Measurements from ENCODE around the gene PSD4.

Gene PSD4

DNA sequence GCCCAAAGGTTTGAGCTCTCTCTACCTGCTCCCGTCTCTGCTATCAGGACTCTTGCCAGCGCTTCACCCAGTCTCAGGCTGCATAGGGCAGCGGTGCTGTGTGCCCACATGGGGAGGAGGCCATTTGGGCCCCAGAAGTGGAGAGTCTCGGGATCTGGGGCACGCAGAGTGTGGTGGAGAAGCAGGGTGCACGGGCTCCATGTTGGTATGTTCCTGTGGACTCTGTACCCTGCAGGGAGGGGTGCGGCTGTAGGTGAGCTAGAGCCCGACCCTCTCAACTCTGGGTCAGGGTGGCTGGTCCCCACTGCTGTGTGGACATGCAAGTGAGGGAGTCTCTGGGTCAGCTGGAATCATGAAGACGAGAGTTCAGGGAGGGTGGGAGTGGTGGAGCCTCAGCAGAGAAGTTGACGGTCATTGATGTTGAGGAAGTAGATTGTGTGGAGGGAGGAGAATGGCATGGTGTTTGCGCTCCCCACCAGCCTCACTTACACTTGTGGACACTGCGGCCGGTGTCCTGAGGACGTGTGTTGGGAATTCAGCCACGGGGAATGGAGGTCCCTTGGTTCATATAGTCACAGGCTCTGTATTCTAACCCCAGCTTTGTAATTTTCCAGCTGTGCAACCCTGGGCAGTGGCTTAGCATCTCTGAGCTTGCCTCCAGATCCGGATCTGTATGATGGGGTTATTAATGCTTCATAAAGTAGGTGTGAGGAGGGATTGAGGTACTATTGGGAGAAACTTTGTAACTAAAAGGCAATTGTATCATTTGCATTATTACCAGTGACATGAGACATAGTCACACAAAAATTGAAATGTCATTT lies 840 bp upstream of the PSD4 start:
- DNase-seq (ENCODE audit: extremely low spot score) = no peak
- TF ChIP-seq PKNOX1 (IDR thresholded peaks at IDR 0.05) (no peak), TARDBP (IDR thresholded peaks at IDR 0.05) (no peak), SP1 (IDR thresholded peaks at IDR 0.05) (no peak), NFRKB (IDR thresholded peaks at IDR 0.05) (no peak), SUZ12 (IDR thresholded peaks at IDR 0.05) (no peak), ARNT (IDR thresholded peaks at IDR 0.05) (no peak), FOXA1 (IDR thresholded peaks at IDR 0.05) (no peak), CTBP1 (IDR thresholded peaks at IDR 0.05; ENCODE audit: borderline replicate concordance) (no peak), BHLHE40 (IDR thresholded peaks at IDR 0.05; ENCODE audit: borderline replicate concordance) (no peak), ZNF384 (IDR thresholded peaks at IDR 0.05) (no peak), LEF1 (IDR thresholded peaks at IDR 0.05; ENCODE audit: borderline replicate concordance) (no peak), L3MBTL2 (conservative IDR thresholded peaks at IDR 0.05) (no peak), FOXM1 (IDR thresholded peaks at IDR 0.05; ENCODE audit: borderline replicate concordance) (no peak), ELF4 (IDR thresholded peaks at IDR 0.05) (no peak)
- ChIA-PET CTCF (interaction anchor here (0.7 to 1.0 kb wide), 2 partner anchors 9 to 24 kb away, joined by 5 to 6 read pairs; no protein-coding TSS in a partner anchor), POLR2A (interaction anchor here (0.6 to 2.7 kb wide), 3 partner anchors 11 to 26 kb away, joined by 3 to 7 read pairs (median 4); no protein-coding TSS in a partner anchor)

GRCh38 chr2:113174376-113174750 lies 592 bp downstream of the PSD4 start:
- ChIA-PET CTCF (interaction anchor here (0.6 to 2.3 kb wide), 8 partner anchors 8 to 36 kb away, joined by 3 to 16 read pairs (median 3); no protein-coding TSS in a partner anchor), POLR2A (interaction anchor here (1.1 to 2.7 kb wide), 4 partner anchors 9 to 24 kb away, joined by 4 to 7 read pairs (median 4); no protein-coding TSS in a partner anchor)
- no peak for DNase-seq (ENCODE audit: extremely low spot score)
- no peak for TF ChIP-seq HDGF (IDR thresholded peaks at IDR 0.05; ENCODE audit: borderline replicate concordance)
- TF ChIP-seq BHLHE40 (IDR thresholded peaks at IDR 0.05; ENCODE audit: borderline replicate concordance) = no peak
- no peak for TF ChIP-seq LEF1 (IDR thresholded peaks at IDR 0.05; ENCODE audit: borderline replicate concordance)
- TF ChIP-seq NFRKB (IDR thresholded peaks at IDR 0.05) = no peak
- TF ChIP-seq FOXK2 (IDR thresholded peaks at IDR 0.05) = no peak
- TF ChIP-seq TARDBP (IDR thresholded peaks at IDR 0.05) = no peak
- no peak for TF ChIP-seq ZNF384 (IDR thresholded peaks at IDR 0.05)
- TF ChIP-seq L3MBTL2 (conservative IDR thresholded peaks at IDR 0.05) = no peak
- TF ChIP-seq FOXA1 (IDR thresholded peaks at IDR 0.05) = no peak
- TF ChIP-seq ARNT (IDR thresholded peaks at IDR 0.05) = no peak
- no peak for TF ChIP-seq SUZ12 (IDR thresholded peaks at IDR 0.05)
- TF ChIP-seq PKNOX1 (IDR thresholded peaks at IDR 0.05) = no peak
- TF ChIP-seq CTBP1 (IDR thresholded peaks at IDR 0.05; ENCODE audit: borderline replicate concordance) = no peak

DNA sequence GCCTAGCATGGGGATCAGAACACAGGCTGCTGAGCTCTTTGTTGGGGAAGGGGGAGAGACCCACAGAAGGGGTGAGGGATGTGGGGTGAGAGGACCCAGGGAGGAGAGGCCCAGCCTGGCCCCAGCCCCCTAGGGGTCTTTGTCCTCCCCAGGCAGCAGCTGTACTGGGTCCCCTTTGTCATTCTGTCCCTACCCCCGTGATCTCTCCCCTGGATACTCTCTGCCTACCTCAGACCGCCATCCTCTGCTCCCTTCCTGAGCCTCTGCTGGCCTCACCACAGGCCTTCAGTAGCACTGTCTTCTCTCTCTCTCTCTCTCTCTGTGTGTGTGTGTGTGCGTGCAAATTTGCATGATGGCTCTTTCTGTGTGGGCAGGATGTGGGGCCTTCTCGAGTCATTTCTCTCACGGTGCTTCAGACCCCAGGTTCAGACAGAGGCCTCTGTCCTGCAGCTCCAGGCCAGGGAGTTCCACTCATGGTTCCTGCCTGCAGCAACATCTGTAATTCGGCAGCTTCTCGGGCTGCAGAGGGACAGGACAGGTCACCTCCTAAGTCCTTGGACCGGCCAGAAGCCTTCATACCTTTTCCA lies 1.4 kb downstream of the PSD4 start:
- DNase-seq (ENCODE audit: extremely low spot score) = no peak
- TF ChIP-seq FOXK2 (IDR thresholded peaks at IDR 0.05) (no peak), ARNT (IDR thresholded peaks at IDR 0.05) (no peak), TARDBP (IDR thresholded peaks at IDR 0.05) (no peak), FOXA1 (IDR thresholded peaks at IDR 0.05) (no peak), ZNF384 (IDR thresholded peaks at IDR 0.05) (no peak), SUZ12 (IDR thresholded peaks at IDR 0.05) (no peak)
- POLR2A ChIA-PET = interaction anchor here (1.1 to 2.7 kb wide), 3 partner anchors 17 to 23 kb away, joined by 4 to 7 read pairs (median 5); no protein-coding TSS in a partner anchor
- CTCF ChIA-PET = interaction anchor here (0.6 to 2.3 kb wide), 5 partner anchors 8 to 37 kb away, joined by 3 to 16 read pairs (median 3); no protein-coding TSS in a partner anchor

DNA sequence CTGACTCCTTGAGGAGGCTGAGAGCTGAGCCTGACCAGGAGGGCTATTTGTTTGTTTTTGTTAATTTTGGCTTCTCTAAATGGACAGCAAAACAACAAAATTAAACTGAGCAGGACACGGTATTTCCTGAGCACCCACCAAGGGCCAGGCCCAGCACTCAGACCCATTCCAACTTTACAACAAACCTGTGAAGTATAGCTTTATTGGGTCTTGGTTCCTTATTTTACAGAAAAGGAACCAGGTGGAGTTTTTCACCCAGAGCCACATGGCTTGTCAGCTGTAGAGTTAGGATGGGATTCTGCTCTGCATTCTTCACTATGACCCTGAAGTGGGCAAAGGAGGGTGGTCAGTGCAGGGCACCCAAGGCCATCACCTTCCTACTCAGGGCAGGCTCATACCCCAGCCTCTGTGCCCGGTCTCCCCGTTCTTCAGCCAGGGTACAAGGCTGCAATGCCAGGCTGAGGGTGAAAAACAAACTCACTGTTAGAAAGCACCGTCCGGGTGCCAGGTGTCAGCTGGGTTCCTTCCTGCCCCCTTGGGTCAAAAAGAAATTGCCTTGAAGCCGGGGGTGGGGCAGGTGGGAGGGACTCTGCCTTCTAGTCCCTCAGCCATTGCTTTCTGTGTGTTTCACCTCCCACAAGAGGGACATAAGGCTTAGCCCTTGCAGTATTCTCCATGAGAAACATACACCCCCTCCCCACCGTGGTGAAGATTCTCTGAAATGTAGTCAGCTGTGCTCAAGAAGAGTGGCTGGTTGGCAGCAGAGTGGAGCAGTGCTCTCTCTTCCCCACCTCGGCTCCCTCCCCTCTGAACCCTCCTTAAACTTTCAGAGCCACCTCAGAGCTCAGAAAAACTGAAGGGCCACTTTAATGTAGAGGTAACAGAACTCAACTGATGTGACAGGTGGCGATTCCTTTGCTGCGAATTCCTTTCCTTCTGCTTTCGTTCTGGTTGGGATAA lies 2.2 kb downstream of the PSD4 start:
- ChIA-PET CTCF (interaction anchor here (2.3 kb wide), 1 partner anchor 23 kb away, joined by 16 read pairs; no protein-coding TSS in a partner anchor), POLR2A (no interaction called here)
- no peak for TF ChIP-seq FOXM1 (IDR thresholded peaks at IDR 0.05; ENCODE audit: borderline replicate concordance)
- TF ChIP-seq SP1 (IDR thresholded peaks at IDR 0.05) = no peak
- no peak for TF ChIP-seq FOXK2 (IDR thresholded peaks at IDR 0.05)
- TF ChIP-seq FOXA1 (IDR thresholded peaks at IDR 0.05) = no peak
- TF ChIP-seq ARNT (IDR thresholded peaks at IDR 0.05) = no peak
- TF ChIP-seq CTBP1 (IDR thresholded peaks at IDR 0.05; ENCODE audit: borderline replicate concordance) = no peak
- TF ChIP-seq ZNF384 (IDR thresholded peaks at IDR 0.05) = no peak
- TF ChIP-seq BHLHE40 (IDR thresholded peaks at IDR 0.05; ENCODE audit: borderline replicate concordance) = no peak
- no peak for TF ChIP-seq TARDBP (IDR thresholded peaks at IDR 0.05)
- TF ChIP-seq L3MBTL2 (conservative IDR thresholded peaks at IDR 0.05) = no peak
- no peak for TF ChIP-seq NFRKB (IDR thresholded peaks at IDR 0.05)
- no peak for TF ChIP-seq ELF4 (IDR thresholded peaks at IDR 0.05)
- no peak for TF ChIP-seq HDGF (IDR thresholded peaks at IDR 0.05; ENCODE audit: borderline replicate concordance)
- no peak for TF ChIP-seq LEF1 (IDR thresholded peaks at IDR 0.05; ENCODE audit: borderline replicate concordance)
- no peak for TF ChIP-seq SUZ12 (IDR thresholded peaks at IDR 0.05)
- TF ChIP-seq PKNOX1 (IDR thresholded peaks at IDR 0.05) = no peak
- DNase-seq (ENCODE audit: extremely low spot score) = no peak
